ENCODE results near the gene NUP88.

The NUP88 gene

GRCh38 chr17:5419959-5420653, 644 bp upstream of the NUP88 start, which contains the start of gene RPAIN:
TSS of gene RPAIN (plus strand) at chr17:5420182. CDS start at chr17:5420211, 29 bp downstream.
- peak; percentile 80 for DNase-seq (ENCODE audit: low read depth)

GRCh38 chr17:5418858-5419355, 555 bp downstream of the NUP88 start:
- peak; percentile 36 for DNase-seq (ENCODE audit: low read depth)

GRCh38 chr17:5416901-5417300, 2.6 kb downstream of the NUP88 start:
- no peak for DNase-seq (ENCODE audit: low read depth)

- DNase-seq (ENCODE audit: low read depth) = no peak
Observed at GRCh38 chr17:5413682-5414081, 5.8 kb downstream of the NUP88 start.

- DNase-seq (ENCODE audit: low read depth) = no peak
Observed at GRCh38 chr17:5410594-5411272, 8.7 kb downstream of the NUP88 start.

- no peak for DNase-seq (ENCODE audit: low read depth)
Observed at GRCh38 chr17:5408186-5408585, 11.3 kb downstream of the NUP88 start.

GRCh38 chr17:5405400-5405799, 14.1 kb downstream of the NUP88 start:
- DNase-seq (ENCODE audit: low read depth) = no peak

- DNase-seq (ENCODE audit: low read depth) = no peak
Observed at GRCh38 chr17:5399767-5400166, 19.7 kb downstream of the NUP88 start.

GRCh38 chr17:5396612-5397011, 22.9 kb downstream of the NUP88 start:
- DNase-seq (ENCODE audit: low read depth) = no peak

- DNase-seq (ENCODE audit: low read depth) = no peak
Observed at GRCh38 chr17:5391678-5392077, 27.8 kb downstream of the NUP88 start.

GRCh38 chr17:5381542-5381941, 37.9 kb downstream of the NUP88 start:
- DNase-seq (ENCODE audit: low read depth) = no peak

GRCh38 chr17:5380491-5381135, 38.8 kb downstream of the NUP88 start:
- DNase-seq (ENCODE audit: low read depth) = no peak

- no peak for DNase-seq (ENCODE audit: low read depth)
Observed at GRCh38 chr17:5379351-5380107, 39.9 kb downstream of the NUP88 start.

GRCh38 chr17:5378566-5379207, 40.8 kb downstream of the NUP88 start:
- no peak for DNase-seq (ENCODE audit: low read depth)

- DNase-seq (ENCODE audit: low read depth) = no peak
Observed at GRCh38 chr17:5373112-5373511, 46.4 kb downstream of the NUP88 start.

GRCh38 chr17:5370411-5370810, 49.1 kb downstream of the NUP88 start:
- no peak for DNase-seq (ENCODE audit: low read depth)

GRCh38 chr17:5365831-5366230, 53.6 kb downstream of the NUP88 start:
- no peak for DNase-seq (ENCODE audit: low read depth)

- no peak for DNase-seq (ENCODE audit: low read depth)
Observed at GRCh38 chr17:5364696-5365095, 54.8 kb downstream of the NUP88 start.

- no peak for DNase-seq (ENCODE audit: low read depth)
Observed at GRCh38 chr17:5364156-5364555, 55.3 kb downstream of the NUP88 start.

GRCh38 chr17:5362162-5362811, 57.2 kb downstream of the NUP88 start:
- DNase-seq (ENCODE audit: low read depth) = no peak

GRCh38 chr17:5361426-5361825, 58.0 kb downstream of the NUP88 start:
- no peak for DNase-seq (ENCODE audit: low read depth)

Data from activated T-cell treated with anti-CD3 and anti-CD28 coated beads for 48 hours (primary cell).